ENCODE data around the gene RBM15B.
"Not testable (repeated sequence)": the region's sequence is repeated elsewhere in the genome, so short reads cannot be mapped to it uniquely, and the experiment has no call there.

RBM15B gene

GRCh38 chr3:51362476-51362875 lies 28.6 kb upstream of the RBM15B start:
- Histone ChIP-seq H2AFZ (ENCODE audit: low read depth, low read length) (no peak overlapping the region), H4K20me1 (ENCODE audit: insufficient read depth, low read length) (no peaks in the 10 kb centered on the region), H3K36me3 (replicated peaks; ENCODE audit: low read depth, low read length) (no peaks in the 10 kb centered on the region), H3K27ac (ENCODE audit: low read length) (no peak overlapping the region), H3K4me1 (ENCODE audit: low read length) (no peaks in the 10 kb centered on the region), H3K9me3 (ENCODE audit: insufficient read depth, low read length) (no peaks in the 10 kb centered on the region), H3K9ac (ENCODE audit: low read length) (no peak overlapping the region), H3K4me2 (ENCODE audit: low read length) (no peak overlapping the region), H3K27me3 (ENCODE audit: low read depth, low read length) (no peaks in the 10 kb centered on the region), H3K79me2 (ENCODE audit: low read length) (no peaks in the 10 kb centered on the region), H3K4me3 (ENCODE audit: low read length) (no peak overlapping the region)
- TF ChIP-seq EZH2phosphoT487 (IDR thresholded peaks at IDR 0.05; ENCODE audit: low read depth) (no peak), CTCF (IDR thresholded peaks at IDR 0.05; ENCODE audit: low read depth, low read length) (no peak)

DNA sequence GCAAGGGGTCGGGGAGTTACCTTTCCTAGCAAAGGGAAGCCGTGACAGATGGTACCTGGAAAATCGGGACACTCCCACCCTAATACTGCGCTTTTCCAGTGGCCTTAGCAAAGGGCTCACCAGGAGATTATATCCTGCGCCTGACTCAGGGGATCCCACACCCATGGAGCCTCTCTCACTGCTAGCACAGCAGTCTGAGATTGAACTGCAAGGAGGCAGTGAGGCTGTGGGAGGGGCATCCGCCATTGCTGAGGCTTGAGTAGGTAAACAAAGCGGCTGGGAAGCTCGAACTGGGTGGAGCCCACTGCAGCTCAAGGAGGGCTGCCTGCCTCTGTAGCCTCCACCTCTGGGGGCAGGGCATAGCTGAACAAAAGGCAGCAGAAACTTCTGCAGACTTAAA lies 22.8 kb upstream of the RBM15B start:
- H3K27ac ChIP-seq (ENCODE audit: low read length); H3K4me3 ChIP-seq (ENCODE audit: low read length); H3K27me3 ChIP-seq (ENCODE audit: low read depth, low read length); H3K4me1 ChIP-seq (ENCODE audit: low read length); H2AFZ ChIP-seq (ENCODE audit: low read depth, low read length); H4K20me1 ChIP-seq (ENCODE audit: insufficient read depth, low read length); H3K79me2 ChIP-seq (ENCODE audit: low read length); H3K9me3 ChIP-seq (ENCODE audit: insufficient read depth, low read length); H3K9ac ChIP-seq (ENCODE audit: low read length); H3K36me3 ChIP-seq (replicated peaks; ENCODE audit: low read depth, low read length); H3K4me2 ChIP-seq (ENCODE audit: low read length): not testable (repeated sequence)

GRCh38 chr3:51371943-51372557 lies 19.0 kb upstream of the RBM15B start:
- no peak overlapping the region for H3K4me2 ChIP-seq (ENCODE audit: low read length)
- H2AFZ ChIP-seq (ENCODE audit: low read depth, low read length): no peak overlapping the region

GRCh38 chr3:51373658-51374421 lies 17.2 kb upstream of the RBM15B start:
- H3K79me2 ChIP-seq (ENCODE audit: low read length): no peaks in the 10 kb centered on the region
- H3K36me3 ChIP-seq (replicated peaks; ENCODE audit: low read depth, low read length): no peaks in the 10 kb centered on the region
- no peaks in the 10 kb centered on the region for H3K4me1 ChIP-seq (ENCODE audit: low read length)
- no peak overlapping the region for H3K4me2 ChIP-seq (ENCODE audit: low read length)
- H3K27ac ChIP-seq (ENCODE audit: low read length): no peak overlapping the region
- H2AFZ ChIP-seq (ENCODE audit: low read depth, low read length): no peak overlapping the region
- H4K20me1 ChIP-seq (ENCODE audit: insufficient read depth, low read length): no peaks in the 10 kb centered on the region
- H3K4me3 ChIP-seq (ENCODE audit: low read length): no peak overlapping the region
- no peaks in the 10 kb centered on the region for H3K9me3 ChIP-seq (ENCODE audit: insufficient read depth, low read length)
- TF ChIP-seq CTCF (IDR thresholded peaks at IDR 0.05; ENCODE audit: low read depth, low read length) (no peak), EZH2phosphoT487 (IDR thresholded peaks at IDR 0.05; ENCODE audit: low read depth) (no peak)
- H3K27me3 ChIP-seq (ENCODE audit: low read depth, low read length): peaks cover 9% of the 10 kb centered on the region
- H3K9ac ChIP-seq (ENCODE audit: low read length): no peak overlapping the region

More at GRCh38 chr3:51371943-51372557, 19.0 kb upstream of the RBM15B start:
- Histone ChIP-seq H4K20me1 (ENCODE audit: insufficient read depth, low read length) (no peaks in the 10 kb centered on the region), H3K27me3 (ENCODE audit: low read depth, low read length) (peaks cover 9% of the 10 kb centered on the region), H3K9ac (ENCODE audit: low read length) (no peak overlapping the region), H3K27ac (ENCODE audit: low read length) (no peak overlapping the region), H3K79me2 (ENCODE audit: low read length) (no peaks in the 10 kb centered on the region), H3K4me1 (ENCODE audit: low read length) (no peaks in the 10 kb centered on the region), H3K9me3 (ENCODE audit: insufficient read depth, low read length) (no peaks in the 10 kb centered on the region), H3K4me3 (ENCODE audit: low read length) (no peak overlapping the region), H3K36me3 (replicated peaks; ENCODE audit: low read depth, low read length) (no peaks in the 10 kb centered on the region)
- TF ChIP-seq EZH2phosphoT487 (IDR thresholded peaks at IDR 0.05; ENCODE audit: low read depth): no peak
- peak; percentile 90 for TF ChIP-seq CTCF (IDR thresholded peaks at IDR 0.05; ENCODE audit: low read depth, low read length)
